HL-60/S4 treated with phorbol 12-myristate 13-acetate at 8.2 ng/mL for 4 days and 3 days (cell line): ENCODE data around the gene PTPRE.

Experiments used
- in situ Hi-C: fragments of 300-500 bp; cut with MboI; formaldehyde crosslinking; loops from 2 replicates; pipeline ENCODE4 v1.15.0; 2022; ENCODE audit warnings: low sequenced_read_pairs

The PTPRE gene

DNA sequence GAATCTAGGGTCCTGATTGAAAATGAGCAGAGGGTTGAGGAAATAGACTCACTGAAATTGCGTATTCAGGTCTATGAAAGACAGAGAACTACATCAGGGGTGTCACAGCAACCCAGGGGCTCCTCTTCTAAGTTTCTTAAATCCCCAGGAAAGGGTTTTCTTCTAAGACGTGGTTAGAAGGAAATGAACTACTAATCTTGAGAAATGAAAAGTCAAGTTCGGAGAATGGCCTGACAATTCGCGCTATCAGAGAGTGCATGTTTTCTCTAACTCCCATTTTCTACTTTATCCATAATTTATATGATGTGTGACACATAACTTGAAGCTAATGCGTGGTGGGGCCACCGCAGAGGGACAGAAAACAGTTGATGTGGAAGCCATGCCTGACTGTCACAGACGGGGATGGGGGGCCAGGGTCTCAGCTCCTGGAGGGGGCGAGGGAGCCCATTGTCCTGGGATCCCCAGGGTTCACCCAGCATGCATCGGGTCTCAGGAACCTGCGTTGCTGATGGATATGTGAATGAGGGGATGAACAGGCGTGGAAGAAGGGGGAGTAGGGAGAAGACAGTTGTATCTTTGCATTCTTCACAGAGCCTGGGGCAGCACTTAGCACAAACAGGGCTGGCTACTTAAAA, 86.3 kb downstream of the PTPRE start:
- in situ Hi-C loops: no loop called here

DNA sequence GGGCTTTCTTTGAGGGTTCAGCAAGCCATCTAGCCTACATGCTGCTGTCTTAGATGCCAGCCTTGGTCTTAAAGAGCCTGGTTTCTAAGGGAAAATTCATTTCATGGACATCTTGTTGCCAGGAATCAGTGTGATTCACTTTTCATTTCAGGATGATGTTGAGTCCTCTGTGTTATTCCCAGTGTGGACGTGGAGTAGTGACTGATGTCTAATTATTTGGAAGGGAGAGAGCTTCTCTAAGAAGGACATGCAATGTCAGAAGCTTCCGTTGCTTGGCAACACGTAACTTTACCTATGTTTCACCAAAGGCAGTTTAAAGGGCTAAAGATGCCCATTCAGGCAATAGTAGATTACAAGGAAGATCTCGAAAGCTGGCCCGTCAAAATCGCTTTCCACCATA, 89.0 kb downstream of the PTPRE start:
- in situ Hi-C loops: no loop called here

- in situ Hi-C loops: no loop called here
Measured at GRCh38 chr10:127996586-127996985, 89.7 kb downstream of the PTPRE start.

GRCh38 chr10:127997271-127997670, 90.4 kb downstream of the PTPRE start:
- in situ Hi-C loops: no loop called here

GRCh38 chr10:127997937-127998336, 91.0 kb downstream of the PTPRE start:
- in situ Hi-C loops: no loop called here

GRCh38 chr10:127998501-127999144, 91.7 kb downstream of the PTPRE start:
- in situ Hi-C loops: no loop called here

DNA sequence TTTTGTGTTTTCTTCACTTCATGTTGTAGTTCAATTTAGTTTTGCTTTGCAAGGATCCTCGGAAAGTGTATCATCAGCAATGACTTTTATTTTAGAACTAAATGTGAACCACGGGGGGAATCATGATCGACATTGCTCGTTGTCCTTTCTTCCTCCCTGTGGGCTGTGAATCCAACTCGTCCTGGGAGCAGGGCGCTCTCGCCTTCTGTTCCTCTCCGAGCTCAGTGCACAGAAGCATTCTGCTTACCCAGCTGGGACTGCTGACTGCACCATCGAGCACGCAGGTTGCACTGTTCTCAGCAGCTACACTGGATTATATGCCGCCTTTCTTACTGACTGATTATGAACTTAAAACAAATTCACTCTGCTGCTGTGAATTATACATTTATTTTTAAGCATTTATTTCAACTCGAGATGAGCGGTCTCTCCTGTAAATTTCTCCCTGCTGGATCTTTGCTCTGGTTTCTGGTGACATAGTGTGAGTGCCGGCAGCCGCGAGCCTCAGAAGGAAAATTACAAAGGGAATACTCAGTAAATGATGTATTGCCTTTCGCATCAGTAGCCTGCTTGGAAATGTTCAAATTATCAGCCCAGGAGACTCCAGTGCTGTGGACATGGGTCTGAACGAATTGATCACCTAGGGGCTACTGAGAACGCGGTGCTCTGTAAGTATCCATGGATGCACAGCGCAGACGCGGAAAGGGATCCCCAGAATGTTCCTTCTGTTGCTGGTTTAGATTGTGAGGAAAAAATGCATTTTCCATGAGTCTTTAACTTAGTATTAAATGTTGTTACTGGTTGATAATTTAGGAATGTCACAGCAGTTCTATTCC, 92.6 kb downstream of the PTPRE start:
- in situ Hi-C loops: no loop called here

DNA sequence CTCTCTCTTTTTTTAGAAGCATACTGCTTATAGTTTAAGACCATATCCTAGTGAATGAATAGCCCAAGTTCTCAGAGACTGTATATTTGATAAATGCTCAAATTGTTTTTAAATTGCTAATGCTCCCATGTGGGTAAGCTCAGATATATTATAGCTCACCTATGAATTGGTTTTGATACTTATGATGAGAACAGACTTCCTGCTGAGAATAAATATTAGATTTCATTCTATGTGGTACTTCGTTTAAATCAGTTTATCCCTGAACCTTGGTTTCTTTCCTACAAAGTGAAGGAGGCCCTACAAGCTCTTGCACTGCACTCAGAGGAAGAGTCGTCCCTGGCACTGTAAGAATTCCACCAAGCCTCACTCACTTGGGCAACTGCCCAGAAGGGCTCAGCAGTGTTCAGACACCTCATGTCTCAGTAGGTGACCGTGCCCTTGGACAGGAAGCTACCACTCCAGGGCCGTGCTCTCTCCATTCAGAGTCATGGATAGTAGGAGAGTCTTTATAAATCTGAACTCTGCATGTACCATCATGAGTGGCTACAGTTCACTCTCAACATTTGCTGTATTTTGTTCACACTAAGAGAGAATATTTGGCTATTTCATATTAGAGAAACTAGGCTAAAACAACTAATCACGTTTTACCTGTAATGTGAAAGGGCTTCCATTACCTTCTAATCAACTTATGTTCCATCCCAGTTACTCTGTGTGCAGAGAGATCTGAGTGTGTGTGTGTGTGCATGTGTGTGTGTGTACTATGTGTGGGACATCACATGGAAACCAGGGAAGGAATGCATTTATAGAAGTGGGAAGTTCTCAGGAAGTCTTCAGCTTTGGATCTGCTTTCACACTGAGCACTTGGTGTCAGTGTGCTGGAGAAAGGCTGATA, 93.8 kb downstream of the PTPRE start:
- in situ Hi-C loops: no loop called here

DNA sequence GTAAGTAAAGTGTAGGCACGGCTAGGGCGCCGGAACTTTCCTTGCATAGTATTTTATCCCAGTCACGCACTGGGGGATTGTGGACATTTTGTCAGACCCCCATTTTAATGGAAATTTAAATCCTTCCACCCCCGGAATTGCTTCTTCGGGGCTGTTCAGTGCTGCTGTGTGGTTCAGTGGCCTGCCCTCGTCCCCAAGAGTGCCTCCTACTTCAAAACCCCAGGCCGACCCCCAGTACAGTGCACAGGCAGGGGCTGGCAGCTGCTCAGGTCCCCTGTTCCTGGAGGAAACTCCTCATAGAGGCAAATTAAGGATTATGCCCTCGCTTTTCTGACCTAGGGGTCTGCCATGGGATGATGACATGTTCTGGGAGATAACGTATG, 94.5 kb downstream of the PTPRE start:
- in situ Hi-C loops: no loop called here

DNA sequence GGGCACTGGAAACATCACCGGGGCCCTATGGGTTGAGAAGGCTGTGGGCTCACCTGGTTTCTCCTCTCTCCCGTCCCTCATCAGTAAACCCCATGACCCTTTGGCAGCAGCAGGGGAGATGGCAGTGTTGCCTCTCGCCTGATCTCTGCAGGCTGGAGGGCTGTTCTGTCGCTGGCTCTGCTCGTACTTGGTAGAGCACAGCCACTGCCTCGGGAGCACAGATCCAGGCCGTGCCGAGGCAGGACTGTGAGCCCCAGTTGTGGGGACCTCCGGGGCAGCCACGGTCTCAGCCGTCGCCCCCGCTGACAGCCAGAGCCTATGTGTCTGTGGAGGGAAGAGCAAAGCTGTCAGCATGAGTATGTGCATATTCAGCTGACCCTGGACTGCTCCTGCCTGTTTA, 94.9 kb downstream of the PTPRE start:
- in situ Hi-C loops: no loop called here

- in situ Hi-C loops: no loop called here
Measured at GRCh38 chr10:128003521-128003920, 96.6 kb downstream of the PTPRE start.

GRCh38 chr10:128005858-128006257, 99.0 kb downstream of the PTPRE start:
- in situ Hi-C loops: no loop called here

DNA sequence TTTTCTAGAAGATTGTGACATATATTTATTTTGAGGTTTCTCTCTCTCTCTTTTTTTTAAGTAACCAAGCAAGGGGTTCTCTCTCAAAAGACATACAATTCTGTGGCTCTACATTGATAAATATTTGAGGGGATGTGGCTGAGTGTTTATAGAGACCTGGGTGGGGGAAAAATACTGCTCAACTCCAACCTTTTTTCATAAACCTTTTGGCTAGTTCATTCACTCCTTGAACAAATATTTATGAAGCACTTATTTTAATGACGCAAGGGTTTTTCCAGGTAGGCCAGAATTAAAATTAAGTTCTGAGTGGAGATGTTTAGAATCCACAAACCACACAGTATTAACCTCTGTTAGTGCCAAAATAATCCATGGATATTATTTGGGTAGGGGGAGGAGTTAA, 100.2 kb downstream of the PTPRE start:
- in situ Hi-C loops: no loop called here

DNA sequence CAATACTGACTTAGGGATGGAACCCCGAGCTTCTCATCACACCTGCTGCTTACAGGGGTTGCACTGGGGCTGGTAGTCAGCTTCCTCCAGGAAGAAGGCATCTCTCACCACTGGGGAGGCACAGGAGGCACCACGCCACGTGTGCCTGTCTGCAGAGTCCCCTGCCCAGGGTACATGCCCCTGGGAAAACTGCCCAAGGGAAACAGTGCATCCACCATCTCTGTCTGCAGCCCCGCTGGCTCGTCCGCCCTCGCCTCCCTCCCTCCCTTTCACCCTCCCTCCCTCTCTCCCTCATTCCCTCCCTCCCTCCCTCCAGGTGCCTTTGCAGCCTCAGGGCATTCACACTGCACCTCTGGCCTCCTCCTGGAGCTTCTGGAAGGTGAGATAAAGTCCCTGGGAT, 101.1 kb downstream of the PTPRE start:
- in situ Hi-C loops: no loop called here

- in situ Hi-C loops: no loop called here
Measured at GRCh38 chr10:128008521-128009250, 101.8 kb downstream of the PTPRE start.

- in situ Hi-C loops: loop anchor here (10.0 kb wide), 1 partner anchor 135 kb away; no protein-coding TSS in a partner anchor
Measured at GRCh38 chr10:128009372-128010126, 102.6 kb downstream of the PTPRE start.

DNA sequence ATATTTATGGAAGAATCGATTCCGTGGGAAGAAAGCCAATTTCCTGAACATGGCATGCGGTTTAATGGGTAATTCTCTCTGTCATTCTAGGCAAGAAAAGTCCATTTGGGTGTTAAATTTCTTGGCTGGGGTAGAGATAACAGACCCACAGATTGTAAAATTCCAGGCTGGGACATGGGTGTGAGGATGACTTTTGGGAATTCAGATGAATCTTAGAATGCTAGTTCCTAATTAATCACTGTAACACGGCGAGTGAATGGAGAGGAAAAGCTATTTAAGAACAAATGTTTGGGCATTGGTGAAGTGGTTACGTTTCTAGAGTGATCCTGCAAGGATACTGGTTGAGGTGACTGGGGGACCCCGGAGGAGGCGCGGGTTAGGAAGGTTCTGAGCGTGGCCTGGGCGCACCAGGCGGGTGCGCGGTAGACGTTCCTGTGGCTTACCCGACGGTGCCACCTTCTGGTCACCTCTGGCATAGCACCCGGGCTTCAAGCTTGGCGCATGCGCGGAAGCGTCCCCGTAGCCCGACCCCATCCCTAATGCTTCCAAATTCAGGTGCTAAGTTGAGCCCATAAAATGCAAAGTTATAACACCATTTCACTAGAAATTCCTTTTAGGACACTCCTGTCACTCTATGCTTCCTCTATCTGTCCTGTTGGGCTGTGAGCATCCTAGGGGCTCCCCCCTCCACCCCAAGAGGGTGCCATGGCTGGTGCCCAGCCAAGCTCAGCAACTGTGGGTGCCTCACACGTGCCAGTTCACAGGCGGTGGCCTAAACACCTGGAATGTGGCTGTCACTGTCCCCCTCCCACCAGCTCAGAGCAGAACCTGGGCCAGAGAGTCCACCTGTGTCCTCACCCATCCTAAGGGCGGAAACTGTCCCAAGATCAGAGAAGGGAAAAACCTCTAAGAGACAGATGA, 104.4 kb downstream of the PTPRE start:
- in situ Hi-C loops: loop anchor here (10.0 kb wide), 1 partner anchor 137 kb away; no protein-coding TSS in a partner anchor

- in situ Hi-C loops: loop anchor here (10.0 kb wide), 1 partner anchor 139 kb away; no protein-coding TSS in a partner anchor
Measured at GRCh38 chr10:128013626-128014025, 106.7 kb downstream of the PTPRE start.
